Endothelial cell (in vitro differentiated cells): Measurements from ENCODE around the gene SLMAP. TPM values are rescaled to one million over a fixed set of nuclear protein-coding genes. Genes with fewer than 3 reads are reported as not detected.

Source experiments
- DNase-seq: peaks from one replicate; pipeline ENCODE4 v3.0.0; 2021; ENCODE audit warnings: low spot score
- H3K27ac Mint-ChIP-seq: one replicate; pipeline ENCODE4 v1.8.0; 2021; ENCODE audit warnings: mixed read lengths, inconsistent platforms; ENCODE audit not compliant: unreplicated experiment
- H3K27me3 Mint-ChIP-seq: one replicate; pipeline ENCODE4 v1.8.0; 2021; ENCODE audit warnings: mild to moderate bottlenecking, moderate library complexity, mixed read lengths, inconsistent platforms; ENCODE audit not compliant: unreplicated experiment
- H3K36me3 Mint-ChIP-seq: one replicate; pipeline ENCODE4 v1.8.0; 2021; ENCODE audit warnings: mild to moderate bottlenecking, low read depth, mixed read lengths, inconsistent platforms; ENCODE audit not compliant: unreplicated experiment
- H3K4me1 Mint-ChIP-seq: one replicate; pipeline ENCODE4 v1.8.0; 2021; ENCODE audit warnings: mild to moderate bottlenecking, mixed read lengths, inconsistent platforms; ENCODE audit not compliant: unreplicated experiment
- H3K4me3 Mint-ChIP-seq: one replicate; pipeline ENCODE4 v1.8.0; 2021; ENCODE audit warnings: mild to moderate bottlenecking, mixed read lengths, inconsistent platforms; ENCODE audit not compliant: unreplicated experiment
- H3K9me3 Mint-ChIP-seq: one replicate; pipeline ENCODE4 v1.8.0; 2021; ENCODE audit warnings: mixed read lengths, inconsistent platforms; ENCODE audit not compliant: unreplicated experiment
- total RNA-seq: library from RNA; stranded (reverse); fragmentation: NEBNext Ultra II Directional; extraction: Animal tissue kit (Norgen Biotek cat#: 25700); gene quantifications from one replicate; pipeline ENCODE4 v1.2.1, GENCODE V29; 2021; ENCODE audit not compliant: unreplicated experiment
- TF ChIP-seq, protein P1 (sequence below): fragments of 200-600 bp; sonication (generic); IDR thresholded peaks from one replicate; pipeline ENCODE4 v1.5.0; 2021; ENCODE audit warnings: antibody characterized with exemption; ENCODE audit not compliant: unreplicated experiment

SLMAP gene
- total RNA-seq, 1 donor from 2014 or later, result 45.7 TPM

DNA sequence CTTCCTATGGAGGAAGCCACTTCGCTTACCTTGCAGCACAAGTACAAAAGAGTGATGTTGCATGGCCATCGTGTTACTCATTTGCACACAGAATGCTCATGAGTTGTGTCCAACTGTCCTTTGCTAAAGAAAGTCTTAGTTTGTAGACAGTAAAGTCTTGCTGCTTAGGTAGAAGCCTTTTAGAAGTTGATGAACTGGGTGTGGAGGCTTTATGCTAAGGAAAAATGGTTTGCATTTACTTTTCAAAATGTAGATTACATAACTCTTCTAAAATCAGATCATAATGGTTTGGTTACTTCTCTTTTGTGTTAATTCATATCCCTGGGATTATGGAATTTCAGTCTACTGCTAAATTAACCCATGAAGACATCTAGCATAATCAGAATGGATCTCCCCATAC lies 167.6 kb downstream of the SLMAP start:
- H3K36me3 Mint-ChIP-seq, result peaks cover 14% of the 10 kb centered on the region
- H3K9me3 Mint-ChIP-seq, result no peaks in the 10 kb centered on the region
- no peaks in the 10 kb centered on the region for H3K27me3 Mint-ChIP-seq
- H3K27ac Mint-ChIP-seq, result no peak overlapping the region
- DNase-seq, result no peak
- H3K4me1 Mint-ChIP-seq, result peaks cover 8% of the 10 kb centered on the region
- no peak overlapping the region for H3K4me3 Mint-ChIP-seq
- TF ChIP-seq, protein P1, sequence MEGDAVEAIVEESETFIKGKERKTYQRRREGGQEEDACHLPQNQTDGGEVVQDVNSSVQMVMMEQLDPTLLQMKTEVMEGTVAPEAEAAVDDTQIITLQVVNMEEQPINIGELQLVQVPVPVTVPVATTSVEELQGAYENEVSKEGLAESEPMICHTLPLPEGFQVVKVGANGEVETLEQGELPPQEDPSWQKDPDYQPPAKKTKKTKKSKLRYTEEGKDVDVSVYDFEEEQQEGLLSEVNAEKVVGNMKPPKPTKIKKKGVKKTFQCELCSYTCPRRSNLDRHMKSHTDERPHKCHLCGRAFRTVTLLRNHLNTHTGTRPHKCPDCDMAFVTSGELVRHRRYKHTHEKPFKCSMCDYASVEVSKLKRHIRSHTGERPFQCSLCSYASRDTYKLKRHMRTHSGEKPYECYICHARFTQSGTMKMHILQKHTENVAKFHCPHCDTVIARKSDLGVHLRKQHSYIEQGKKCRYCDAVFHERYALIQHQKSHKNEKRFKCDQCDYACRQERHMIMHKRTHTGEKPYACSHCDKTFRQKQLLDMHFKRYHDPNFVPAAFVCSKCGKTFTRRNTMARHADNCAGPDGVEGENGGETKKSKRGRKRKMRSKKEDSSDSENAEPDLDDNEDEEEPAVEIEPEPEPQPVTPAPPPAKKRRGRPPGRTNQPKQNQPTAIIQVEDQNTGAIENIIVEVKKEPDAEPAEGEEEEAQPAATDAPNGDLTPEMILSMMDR, result no peak

DNA sequence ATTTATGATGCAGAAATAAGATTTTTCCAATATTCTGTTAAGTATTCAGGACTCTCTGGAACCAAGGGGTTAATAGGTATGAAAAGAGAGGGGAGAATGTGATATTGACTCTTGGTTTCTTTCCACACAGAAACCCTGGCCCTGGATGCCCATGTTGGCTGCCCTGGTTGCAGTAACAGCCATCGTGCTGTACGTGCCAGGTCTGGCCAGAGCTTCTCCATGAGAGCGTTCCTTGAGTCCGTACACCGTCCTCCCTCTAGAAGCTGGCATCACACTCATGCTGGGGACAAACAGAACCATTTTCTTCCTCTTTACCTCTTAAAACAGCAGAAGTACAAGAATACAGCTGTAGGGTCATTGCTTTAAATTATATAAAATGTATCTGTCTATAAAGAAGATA lies 171.1 kb downstream of the SLMAP start:
- H3K36me3 Mint-ChIP-seq, result peaks cover 11% of the 10 kb centered on the region
- peaks cover 8% of the 10 kb centered on the region for H3K4me1 Mint-ChIP-seq
- no peak overlapping the region for H3K4me3 Mint-ChIP-seq
- no peaks in the 10 kb centered on the region for H3K27me3 Mint-ChIP-seq
- no peaks in the 10 kb centered on the region for H3K9me3 Mint-ChIP-seq
- H3K27ac Mint-ChIP-seq, result no peak overlapping the region
- TF ChIP-seq, protein P1, result no peak
- DNase-seq, result no peak

DNA sequence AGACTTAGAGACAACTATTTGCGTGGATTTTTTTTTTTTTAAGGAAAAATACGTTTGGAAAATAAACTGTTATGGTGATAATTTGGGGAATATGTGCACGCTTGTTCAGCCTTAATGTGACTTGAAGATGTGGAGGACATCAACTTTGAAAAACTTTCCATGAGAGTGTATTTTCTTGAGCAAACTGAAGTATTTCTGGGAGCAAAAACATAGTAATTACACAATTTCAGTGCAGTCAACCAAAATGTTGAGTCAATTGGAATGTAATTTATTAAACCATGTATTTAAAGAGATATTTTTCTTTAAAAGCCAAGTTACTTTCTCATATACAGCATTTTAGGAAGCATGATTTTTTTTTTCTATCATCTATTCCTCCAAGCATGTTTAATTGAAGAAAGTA lies 171.8 kb downstream of the SLMAP start:
- no peaks in the 10 kb centered on the region for H3K9me3 Mint-ChIP-seq
- peaks cover 10% of the 10 kb centered on the region for H3K36me3 Mint-ChIP-seq
- no peak overlapping the region for H3K27ac Mint-ChIP-seq
- no peaks in the 10 kb centered on the region for H3K27me3 Mint-ChIP-seq
- TF ChIP-seq, protein P1, result no peak
- no peak overlapping the region for H3K4me3 Mint-ChIP-seq
- H3K4me1 Mint-ChIP-seq, result peaks cover 8% of the 10 kb centered on the region
- no peak for DNase-seq

DNA sequence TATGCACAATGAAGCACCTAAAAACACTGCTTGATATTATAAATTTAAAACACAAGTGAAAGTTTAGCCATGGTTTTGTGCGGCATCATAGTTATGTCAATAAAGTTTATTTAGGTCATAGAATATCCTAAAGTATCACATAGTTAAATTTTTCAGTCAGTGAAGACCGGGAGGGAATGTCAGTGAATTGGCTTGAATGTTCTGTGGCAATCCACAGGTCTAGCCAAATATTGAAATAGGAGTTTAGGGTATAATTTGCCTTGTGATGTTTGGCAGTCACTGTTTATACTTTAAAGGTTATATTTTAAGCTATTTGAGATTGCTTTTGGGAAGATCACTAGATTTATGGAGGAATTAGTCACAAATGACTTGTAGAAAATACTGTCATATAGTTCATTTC lies 172.4 kb downstream of the SLMAP start:
- Mint-ChIP-seq H3K27ac (no peak overlapping the region), H3K27me3 (no peaks in the 10 kb centered on the region), H3K4me3 (no peak overlapping the region), H3K9me3 (no peaks in the 10 kb centered on the region), H3K36me3 (peaks cover 10% of the 10 kb centered on the region), H3K4me1 (peaks cover 8% of the 10 kb centered on the region)
- TF ChIP-seq, protein P1, result no peak
- no peak for DNase-seq

DNA sequence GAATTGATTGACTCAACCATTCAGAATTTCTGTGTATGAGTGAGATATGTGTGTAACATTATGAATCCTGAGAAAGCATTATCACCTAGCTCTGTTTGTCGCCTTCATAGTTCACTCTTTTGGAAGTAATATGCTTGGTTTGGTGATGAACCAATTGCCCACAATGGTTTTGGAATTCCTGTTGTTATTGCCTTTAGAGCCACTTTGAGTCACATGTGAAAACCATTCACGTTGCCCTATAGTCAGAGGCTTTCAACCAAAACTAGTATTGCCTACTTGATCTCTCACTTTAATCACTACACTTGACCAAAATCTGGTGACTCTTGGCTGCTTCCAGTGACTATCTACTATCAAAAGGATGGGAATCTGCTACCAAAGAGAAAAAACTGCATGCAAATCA lies 173.9 kb downstream of the SLMAP start:
- TF ChIP-seq, protein P1, result no peak
- Mint-ChIP-seq H3K4me1 (peaks cover 8% of the 10 kb centered on the region), H3K27me3 (no peaks in the 10 kb centered on the region), H3K36me3 (peaks cover 10% of the 10 kb centered on the region), H3K4me3 (no peak overlapping the region), H3K9me3 (no peaks in the 10 kb centered on the region), H3K27ac (no peak overlapping the region)
- no peak for DNase-seq
